ENCODE measurements around the gene DEPDC5.

The DEPDC5 gene

DNA sequence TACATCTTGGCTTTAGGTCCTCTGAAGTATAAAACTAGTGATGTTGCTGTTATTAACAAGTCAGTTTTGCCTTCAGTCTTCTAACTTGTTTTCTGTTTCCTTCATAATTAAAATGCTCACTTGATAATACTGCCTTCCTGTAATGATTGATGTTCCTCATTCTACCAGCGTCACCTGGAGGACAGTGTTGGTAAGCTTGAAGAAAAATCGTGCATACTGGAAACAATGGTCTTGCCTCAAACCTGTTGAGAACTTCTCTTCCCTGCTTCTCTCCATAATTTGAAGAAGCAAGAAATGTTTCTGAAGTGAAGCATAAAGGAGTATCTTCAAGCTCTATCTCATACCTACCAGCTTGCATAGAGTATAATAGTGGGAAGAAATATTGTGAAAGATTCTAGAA, 193.5 kb downstream of the DEPDC5 start:
- no peak for DNase-seq (ENCODE audit: low read depth)
- TF ChIP-seq, protein P1, sequence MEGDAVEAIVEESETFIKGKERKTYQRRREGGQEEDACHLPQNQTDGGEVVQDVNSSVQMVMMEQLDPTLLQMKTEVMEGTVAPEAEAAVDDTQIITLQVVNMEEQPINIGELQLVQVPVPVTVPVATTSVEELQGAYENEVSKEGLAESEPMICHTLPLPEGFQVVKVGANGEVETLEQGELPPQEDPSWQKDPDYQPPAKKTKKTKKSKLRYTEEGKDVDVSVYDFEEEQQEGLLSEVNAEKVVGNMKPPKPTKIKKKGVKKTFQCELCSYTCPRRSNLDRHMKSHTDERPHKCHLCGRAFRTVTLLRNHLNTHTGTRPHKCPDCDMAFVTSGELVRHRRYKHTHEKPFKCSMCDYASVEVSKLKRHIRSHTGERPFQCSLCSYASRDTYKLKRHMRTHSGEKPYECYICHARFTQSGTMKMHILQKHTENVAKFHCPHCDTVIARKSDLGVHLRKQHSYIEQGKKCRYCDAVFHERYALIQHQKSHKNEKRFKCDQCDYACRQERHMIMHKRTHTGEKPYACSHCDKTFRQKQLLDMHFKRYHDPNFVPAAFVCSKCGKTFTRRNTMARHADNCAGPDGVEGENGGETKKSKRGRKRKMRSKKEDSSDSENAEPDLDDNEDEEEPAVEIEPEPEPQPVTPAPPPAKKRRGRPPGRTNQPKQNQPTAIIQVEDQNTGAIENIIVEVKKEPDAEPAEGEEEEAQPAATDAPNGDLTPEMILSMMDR (conservative IDR thresholded peaks at IDR 0.05; ENCODE audit: low read depth, low read length), result peak; percentile 44
- H3K4me3 ChIP-seq (ENCODE audit: low read length), result no peak overlapping the region

DNA sequence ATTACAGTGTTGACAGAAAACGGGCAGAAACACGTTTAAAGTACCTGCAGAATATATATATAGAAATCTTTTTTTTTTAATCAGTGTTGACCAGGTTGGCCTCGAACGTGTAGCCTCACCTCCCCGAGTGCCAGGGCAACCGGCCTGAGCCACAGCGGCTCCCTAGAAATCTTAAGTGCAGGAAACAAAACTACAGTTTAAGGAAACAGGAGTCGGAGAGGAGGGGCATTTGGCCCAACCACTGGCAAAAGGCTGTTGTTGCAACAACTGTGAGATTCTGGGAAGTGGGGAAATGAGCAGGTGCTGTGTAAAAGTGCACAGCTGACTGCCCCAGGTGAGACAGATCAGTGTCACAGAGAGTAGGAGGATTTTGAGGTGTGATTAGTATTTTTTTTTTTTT, 194.2 kb downstream of the DEPDC5 start:
- no peak for DNase-seq (ENCODE audit: low read depth)
- TF ChIP-seq, protein P1 (conservative IDR thresholded peaks at IDR 0.05; ENCODE audit: low read depth, low read length), result no peak
- H3K4me3 ChIP-seq (ENCODE audit: low read length), result no peak overlapping the region

DNA sequence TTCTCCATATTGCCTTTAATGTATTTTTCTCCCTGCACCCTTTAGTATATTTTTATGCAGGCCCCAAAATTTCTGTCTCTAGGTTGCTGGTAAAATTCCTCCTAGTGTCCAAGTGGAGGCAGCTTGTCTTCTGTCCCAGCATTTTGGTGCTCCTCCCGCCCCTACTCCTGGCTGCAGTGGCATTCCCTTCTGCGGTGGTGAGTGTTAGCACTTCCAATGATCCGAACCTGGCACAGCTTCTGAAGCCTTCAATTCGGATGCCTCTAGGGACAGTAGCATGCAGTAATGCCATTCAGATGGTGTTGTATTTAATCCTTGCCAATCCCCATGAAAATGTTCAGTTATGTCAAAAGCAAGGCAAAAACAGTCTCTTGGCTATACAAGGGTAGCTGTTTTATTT, 196.4 kb downstream of the DEPDC5 start:
- DNase-seq (ENCODE audit: low read depth), result no peak
- TF ChIP-seq, protein P1 (conservative IDR thresholded peaks at IDR 0.05; ENCODE audit: low read depth, low read length), result no peak
- no peak overlapping the region for H3K4me3 ChIP-seq (ENCODE audit: low read length)

DNA sequence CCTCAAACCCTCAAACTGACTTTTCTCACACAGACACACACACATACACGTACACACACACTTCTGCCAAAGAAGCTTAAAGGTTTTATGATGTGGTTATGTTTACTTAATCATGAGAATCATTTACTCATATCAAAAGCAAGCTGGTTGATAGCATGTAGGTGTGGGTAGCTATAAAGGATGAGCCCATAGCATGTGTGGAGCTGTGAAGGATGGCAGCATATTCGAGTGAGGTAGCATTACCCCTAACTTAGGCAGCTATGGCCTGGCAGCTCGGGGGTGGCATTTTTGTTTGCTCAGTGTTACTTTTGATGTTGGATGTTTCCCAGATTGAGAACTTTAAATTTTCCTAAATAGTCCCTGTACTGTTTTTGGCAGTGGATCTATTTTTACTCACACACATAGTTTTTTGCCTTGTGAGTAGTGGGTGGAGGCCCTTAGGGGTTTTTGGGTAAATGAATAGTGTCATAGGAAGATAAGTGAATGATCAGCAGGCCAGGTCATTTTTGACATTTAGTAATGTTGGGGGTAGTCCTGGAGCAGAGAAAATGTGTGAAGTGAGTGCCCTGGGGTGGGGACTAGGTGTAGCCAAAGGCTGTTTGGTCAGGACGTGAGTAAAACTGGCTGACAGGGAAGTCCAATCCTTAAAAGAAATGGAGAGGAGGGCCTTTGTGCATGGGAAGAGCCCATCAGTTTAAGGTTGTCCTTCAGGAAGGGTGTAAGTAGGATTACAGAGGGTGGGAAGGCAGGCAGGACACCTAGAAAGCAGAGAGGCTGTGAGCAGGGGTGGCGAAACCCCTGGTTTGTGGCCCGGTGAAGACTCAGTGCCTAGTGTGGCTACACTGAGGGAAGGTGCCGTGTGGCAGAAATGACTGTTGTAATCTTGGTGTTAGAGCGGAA, 197.6 kb downstream of the DEPDC5 start:
- no peak overlapping the region for H3K4me3 ChIP-seq (ENCODE audit: low read length)
- DNase-seq (ENCODE audit: low read depth), result no peak
- TF ChIP-seq, protein P1 (conservative IDR thresholded peaks at IDR 0.05; ENCODE audit: low read depth, low read length), result no peak

DNA sequence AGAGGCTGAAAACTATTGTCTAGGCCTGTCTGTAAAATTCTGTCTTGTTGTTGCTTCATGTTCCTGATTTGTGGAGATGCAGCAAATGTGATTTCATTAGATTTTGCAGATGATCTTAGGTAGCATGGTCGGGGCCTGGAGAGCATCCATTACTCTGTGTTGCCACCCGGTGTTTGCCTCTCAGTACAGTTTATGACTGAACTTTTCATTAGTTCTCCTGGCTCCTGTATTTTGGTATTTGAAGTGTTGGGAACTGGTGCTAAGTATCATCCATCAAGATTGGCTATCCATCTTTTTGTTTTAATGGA, 198.2 kb downstream of the DEPDC5 start:
- DNase-seq (ENCODE audit: low read depth), result no peak
- no peak overlapping the region for H3K4me3 ChIP-seq (ENCODE audit: low read length)
- TF ChIP-seq, protein P1 (conservative IDR thresholded peaks at IDR 0.05; ENCODE audit: low read depth, low read length), result peak; percentile 18

DNA sequence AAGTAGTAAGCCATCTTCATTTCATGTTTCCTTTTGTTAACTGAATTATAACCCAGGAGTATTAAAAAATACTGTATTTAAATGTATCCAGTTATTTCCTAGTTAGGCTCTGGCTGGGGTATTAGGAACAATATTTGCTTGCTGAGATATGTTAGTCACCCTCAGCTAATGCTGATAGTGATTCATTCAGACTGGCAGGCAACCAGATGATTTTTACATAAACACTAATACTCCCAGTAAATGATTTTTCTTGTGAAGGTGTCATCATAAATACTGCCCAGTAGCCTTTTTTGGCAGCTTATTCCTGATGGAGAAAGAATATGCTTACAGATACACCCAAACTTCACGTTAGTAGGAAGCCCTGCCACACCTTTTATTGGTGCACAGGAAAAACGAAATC, 198.7 kb downstream of the DEPDC5 start:
- no peak overlapping the region for H3K4me3 ChIP-seq (ENCODE audit: low read length)
- peak; percentile 76 for DNase-seq (ENCODE audit: low read depth)
- TF ChIP-seq, protein P1 (conservative IDR thresholded peaks at IDR 0.05; ENCODE audit: low read depth, low read length), result no peak

DNA sequence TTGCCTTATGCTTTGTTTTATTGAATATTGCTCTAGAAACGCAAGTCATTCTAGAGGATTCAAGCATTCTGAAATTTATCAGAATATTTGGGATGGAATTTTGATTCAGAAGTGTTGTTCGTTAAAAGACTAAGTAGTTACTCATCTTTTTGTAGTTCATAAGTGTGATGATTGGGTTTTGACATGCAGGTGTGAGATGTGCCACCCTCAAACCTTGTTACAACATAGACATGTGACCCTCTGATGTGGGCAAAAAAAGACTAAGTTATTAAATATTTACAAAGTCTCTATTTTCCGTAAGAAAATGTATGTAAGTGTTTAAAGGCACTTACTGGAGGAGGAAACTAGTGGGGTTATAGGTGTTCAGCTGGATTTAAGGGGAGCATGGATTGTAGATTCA, 199.4 kb downstream of the DEPDC5 start:
- H3K4me3 ChIP-seq (ENCODE audit: low read length), result no peak overlapping the region
- DNase-seq (ENCODE audit: low read depth), result no peak
- TF ChIP-seq, protein P1 (conservative IDR thresholded peaks at IDR 0.05; ENCODE audit: low read depth, low read length), result no peak

All from retinal pigment epithelial cell (primary cell).